Upper lobe of right lung (tissue), 1 donor: ENCODE measurements around the gene ALKBH4. TPM values are rescaled to one million over a fixed set of nuclear protein-coding genes. Genes with fewer than 3 reads are reported as not detected.

ENCODE experiments used
- ATAC-seq: fragments of 200-7000 bp; cut with Tn5 transposase; one replicate; pipeline ENCODE4 v1.9.1; 2020; ENCODE audit warnings: mild to moderate bottlenecking, moderate library complexity
- DNase-seq: peaks from one replicate; pipeline ENCODE4 v3.0.0-alpha.2; 2020
- H3K27ac ChIP-seq: fragments of 200-600 bp; one replicate; pipeline ENCODE4 v1.8.0; 2022
- H3K27me3 ChIP-seq: fragments of 200-600 bp; one replicate; pipeline ENCODE4 v1.8.0; 2022; ENCODE audit warnings: mild to moderate bottlenecking
- H3K36me3 ChIP-seq: fragments of 200-600 bp; one replicate; pipeline ENCODE4 v1.8.0; 2022
- H3K4me1 ChIP-seq: fragments of 200-600 bp; one replicate; pipeline ENCODE4 v1.8.0; 2022
- H3K4me3 ChIP-seq: fragments of 200-600 bp; one replicate; pipeline ENCODE4 v1.8.0; 2022; ENCODE audit warnings: mild to moderate bottlenecking
- H3K9me3 ChIP-seq: fragments of 200-600 bp; one replicate; pipeline ENCODE4 v1.8.0; 2022
- CTCF ChIP-seq: fragments of 200-600 bp; IDR thresholded peaks from one replicate; pipeline ENCODE4 v1.8.0; 2022; ENCODE audit warnings: antibody characterized with exemption
- intact Hi-C: fragments of 100-400 bp; cut with DNase I; formaldehyde crosslinking; loops from one replicate; pipeline ENCODE4 v1.11.0; 2022
- total RNA-seq: library from RNA; stranded (reverse); fragmentation: NEBNext Ultra II Directional; extraction: Animal tissue kit (Norgen Biotek cat#: 25700); gene quantifications from one replicate; pipeline ENCODE4 v1.2.1, GENCODE V29; 2021
- donor health status: DM: no; HTN: yes; CAD: no; lungs with severe emphysema.

The ALKBH4 gene
- total RNA-seq, 1 donor from 2014 or later: 7.4 TPM

DNA sequence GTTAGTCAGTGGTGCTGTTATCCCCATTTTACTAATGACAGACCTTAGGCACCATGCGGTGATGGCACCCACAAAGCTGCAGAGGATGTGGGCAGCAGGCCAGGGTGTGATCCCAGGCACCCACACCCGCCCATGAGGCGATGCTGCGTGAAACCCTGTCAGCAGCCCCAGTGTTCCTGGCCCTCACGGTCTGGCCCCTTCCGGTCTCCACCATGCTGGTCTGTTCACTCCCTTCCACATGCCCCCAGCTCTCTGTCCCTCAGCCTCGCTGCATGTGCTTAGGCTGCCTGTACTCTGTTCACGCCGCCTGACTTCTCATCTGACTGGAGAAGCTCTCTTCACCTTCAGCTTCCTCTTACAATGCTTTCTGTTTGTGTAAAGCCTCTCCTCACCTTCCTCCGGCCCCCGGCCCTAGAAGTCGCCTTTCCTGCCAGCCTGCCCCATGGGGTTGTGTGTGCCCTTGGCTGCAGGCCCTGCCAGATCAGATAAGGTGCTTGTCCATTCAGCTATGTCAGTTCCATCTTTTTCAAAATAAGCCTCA, 48.9 kb downstream of the ALKBH4 start:
- H3K36me3 ChIP-seq: peaks cover 66% of the 10 kb centered on the region
- DNase-seq: no peak
- intact Hi-C loops: loop anchor here (10.0 kb wide), 1 partner anchor 49 kb away; the partner anchor contains the start of genes ALKBH4 and LRWD1
- no peaks in the 10 kb centered on the region for H3K27me3 ChIP-seq
- ATAC-seq: peak; percentile 73
- no peaks in the 10 kb centered on the region for H3K4me1 ChIP-seq
- H3K27ac ChIP-seq: peak overlapping the region; percentile 76
- H3K9me3 ChIP-seq: no peaks in the 10 kb centered on the region
- no peak overlapping the region for H3K4me3 ChIP-seq
- no peak for TF ChIP-seq CTCF

- Histone ChIP-seq H3K4me3 (no peak overlapping the region), H3K36me3 (peaks cover 78% of the 10 kb centered on the region), H3K27me3 (no peaks in the 10 kb centered on the region), H3K9me3 (no peaks in the 10 kb centered on the region), H3K27ac (no peak overlapping the region), H3K4me1 (no peaks in the 10 kb centered on the region)
- ATAC-seq: no peak
- no peak for TF ChIP-seq CTCF
- DNase-seq: no peak
- intact Hi-C loops: loop anchor here (10.0 kb wide), 1 partner anchor 51 kb away; the partner anchor contains the start of genes ALKBH4 and LRWD1
Measured at GRCh38 chr7:102413611-102414010, 51.1 kb downstream of the ALKBH4 start.

- Histone ChIP-seq H3K27me3 (no peaks in the 10 kb centered on the region), H3K27ac (no peak overlapping the region), H3K4me3 (no peak overlapping the region), H3K9me3 (no peaks in the 10 kb centered on the region), H3K4me1 (no peaks in the 10 kb centered on the region), H3K36me3 (peaks cover 83% of the 10 kb centered on the region)
- TF ChIP-seq CTCF: no peak
- ATAC-seq: no peak
- intact Hi-C loops: loop anchor here (10.0 kb wide), 1 partner anchor 52 kb away; the partner anchor contains the start of genes ALKBH4 and LRWD1
- no peak for DNase-seq
Measured at GRCh38 chr7:102413091-102413490, 51.6 kb downstream of the ALKBH4 start.

- Histone ChIP-seq H3K27ac (no peak overlapping the region), H3K27me3 (no peaks in the 10 kb centered on the region), H3K9me3 (no peaks in the 10 kb centered on the region), H3K36me3 (peaks cover 88% of the 10 kb centered on the region), H3K4me3 (no peak overlapping the region), H3K4me1 (no peaks in the 10 kb centered on the region)
- peak; percentile 49 for TF ChIP-seq CTCF
- DNase-seq (no peak), ATAC-seq (peak; percentile 59)
- intact Hi-C loops: loop anchor here (10.0 kb wide), 1 partner anchor 52 kb away; the partner anchor contains the start of genes ALKBH4 and LRWD1
Measured at GRCh38 chr7:102412548-102412947, 52.1 kb downstream of the ALKBH4 start.

GRCh38 chr7:102410918-102411317, 53.7 kb downstream of the ALKBH4 start:
- no peak for TF ChIP-seq CTCF
- H3K36me3 ChIP-seq: peaks cover 91% of the 10 kb centered on the region

More at GRCh38 chr7:102410918-102411317, 53.7 kb downstream of the ALKBH4 start:
- Histone ChIP-seq H3K9me3 (no peaks in the 10 kb centered on the region), H3K27ac (no peak overlapping the region), H3K4me1 (no peaks in the 10 kb centered on the region), H3K4me3 (no peak overlapping the region), H3K27me3 (no peaks in the 10 kb centered on the region)
- intact Hi-C loops: loop anchor here (10.0 kb wide), 1 partner anchor 54 kb away; the partner anchor contains the start of genes ALKBH4 and LRWD1
- ATAC-seq (no peak), DNase-seq (no peak)
